Measurements from ENCODE around the gene CSMD2. TPM values are rescaled to one million over a fixed set of nuclear protein-coding genes. Genes with fewer than 3 reads are reported as not detected.

Gene CSMD2
- polyA plus RNA-seq, 4 donors: under 0.01 to 0.54 (median 0.09) TPM

- Histone ChIP-seq H3K27me3 (ENCODE audit: control insufficient read depth in 3 of 3, insufficient read depth in 3 of 3, low read length in 3 of 3) (no peaks in the 10 kb centered on the region), H3K4me3 (ENCODE audit: low read depth in 1 of 3, low read length in 3 of 3) (no peak overlapping the region), H3K36me3 (ENCODE audit: control insufficient read depth in 3 of 3, insufficient read depth in 2 of 3, low read depth in 1 of 3, low read length in 3 of 3) (no peaks in the 10 kb centered on the region), H3K4me1 (ENCODE audit: control insufficient read depth in 3 of 3, insufficient read depth in 2 of 3, low read depth in 1 of 3, low read length in 2 of 3) (no peaks in the 10 kb centered on the region), H3K9me3 (ENCODE audit: control insufficient read depth in 2 of 2, insufficient read depth in 1 of 2, low read depth in 1 of 2, low read length in 1 of 2) (no peaks in the 10 kb centered on the region), H3K27ac (ENCODE audit: low read depth in 1 of 3, low read length in 2 of 3) (no peak overlapping the region)
- 76 to 86% (median 83%) methylated on average over 2 of the region's 2 CpGs for WGBS, 3 donors
- no peak for DNase-seq
- no peak for FAIRE-seq
Observed at GRCh38 chr1:33465316-33465715, 699.7 kb downstream of the CSMD2 start.

- H3K4me3 ChIP-seq (ENCODE audit: low read depth in 1 of 3, low read length in 3 of 3): no peak overlapping the region
- no peaks in the 10 kb centered on the region for H3K4me1 ChIP-seq (ENCODE audit: control insufficient read depth in 3 of 3, insufficient read depth in 2 of 3, low read depth in 1 of 3, low read length in 2 of 3)
- FAIRE-seq (no peak), DNase-seq (no peak)
- 88 to 94% (median 90%) methylated on average over 3 of the region's 3 CpGs for WGBS, 3 donors
- H3K9me3 ChIP-seq (ENCODE audit: control insufficient read depth in 2 of 2, insufficient read depth in 1 of 2, low read depth in 1 of 2, low read length in 1 of 2): no peaks in the 10 kb centered on the region
- no peaks in the 10 kb centered on the region for H3K27me3 ChIP-seq (ENCODE audit: control insufficient read depth in 3 of 3, insufficient read depth in 3 of 3, low read length in 3 of 3)
- H3K27ac ChIP-seq (ENCODE audit: low read depth in 1 of 3, low read length in 2 of 3): no peak overlapping the region
- H3K36me3 ChIP-seq (ENCODE audit: control insufficient read depth in 3 of 3, insufficient read depth in 2 of 3, low read depth in 1 of 3, low read length in 3 of 3): no peaks in the 10 kb centered on the region
Observed at GRCh38 chr1:33464552-33464951, 700.5 kb downstream of the CSMD2 start.

Other genes with a start within 250 kb of the CSMD2 start
- gene C1orf94, start 11.7 kb upstream of the CSMD2 start, polyA plus RNA-seq: under 1 TPM in 1 of 4 donors, not detected in 3; 0.01 TPM